NB4 (cell line): ENCODE data around the gene LMTK2.

Experiments
- MAX ChIP-seq: IDR thresholded peaks from 2 replicates; pipeline ENCODE4 v1.6.1; 2011; ENCODE audit warnings: low read depth, low read length
- MYC ChIP-seq: IDR thresholded peaks from 2 replicates; pipeline ENCODE4 v1.6.1; 2011; ENCODE audit warnings: low read depth, low read length
- POLR2A ChIP-seq: IDR thresholded peaks from 2 replicates; pipeline ENCODE4 v1.6.1; 2011; ENCODE audit warnings: mild to moderate bottlenecking; ENCODE audit not compliant: insufficient read length; ENCODE audit errors: extremely low read depth
- TF ChIP-seq, protein P1 (sequence below): IDR thresholded peaks from one replicate; pipeline ENCODE4 v1.5.1; 2012; ENCODE audit warnings: low read depth, low read length

- TF ChIP-seq POLR2A (no peak), MYC (no peak), MAX (no peak)
- TF ChIP-seq, protein P1, sequence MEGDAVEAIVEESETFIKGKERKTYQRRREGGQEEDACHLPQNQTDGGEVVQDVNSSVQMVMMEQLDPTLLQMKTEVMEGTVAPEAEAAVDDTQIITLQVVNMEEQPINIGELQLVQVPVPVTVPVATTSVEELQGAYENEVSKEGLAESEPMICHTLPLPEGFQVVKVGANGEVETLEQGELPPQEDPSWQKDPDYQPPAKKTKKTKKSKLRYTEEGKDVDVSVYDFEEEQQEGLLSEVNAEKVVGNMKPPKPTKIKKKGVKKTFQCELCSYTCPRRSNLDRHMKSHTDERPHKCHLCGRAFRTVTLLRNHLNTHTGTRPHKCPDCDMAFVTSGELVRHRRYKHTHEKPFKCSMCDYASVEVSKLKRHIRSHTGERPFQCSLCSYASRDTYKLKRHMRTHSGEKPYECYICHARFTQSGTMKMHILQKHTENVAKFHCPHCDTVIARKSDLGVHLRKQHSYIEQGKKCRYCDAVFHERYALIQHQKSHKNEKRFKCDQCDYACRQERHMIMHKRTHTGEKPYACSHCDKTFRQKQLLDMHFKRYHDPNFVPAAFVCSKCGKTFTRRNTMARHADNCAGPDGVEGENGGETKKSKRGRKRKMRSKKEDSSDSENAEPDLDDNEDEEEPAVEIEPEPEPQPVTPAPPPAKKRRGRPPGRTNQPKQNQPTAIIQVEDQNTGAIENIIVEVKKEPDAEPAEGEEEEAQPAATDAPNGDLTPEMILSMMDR = no peak
These were observed 30.9 kb upstream of the LMTK2 start for GRCh38 chr7:98075801-98076200.
